Neural crest cell (in vitro differentiated cells): ENCODE data around the gene STIM1. TPM values are rescaled to one million over a fixed set of nuclear protein-coding genes. Genes with fewer than 3 reads are reported as not detected.

Experiments used
- DNase-seq: peaks from one replicate; pipeline ENCODE4 v3.0.0; 2021; ENCODE audit warnings: low read depth, mixed read lengths, low spot score
- H3K27ac Mint-ChIP-seq: one replicate; pipeline ENCODE4 v1.8.0; 2021; ENCODE audit warnings: mild to moderate bottlenecking, mixed read lengths; ENCODE audit not compliant: unreplicated experiment
- H3K27me3 Mint-ChIP-seq: 2 replicates; pipeline ENCODE4 v1.8.0; 2021; ENCODE audit warnings: low read depth, mild to moderate bottlenecking, mixed read lengths
- H3K36me3 Mint-ChIP-seq: 2 replicates; pipeline ENCODE4 v1.8.0; 2021; ENCODE audit warnings: low read depth, mild to moderate bottlenecking, mixed read lengths
- H3K4me1 Mint-ChIP-seq: 2 replicates; pipeline ENCODE4 v1.8.0; 2021; ENCODE audit warnings: mixed read lengths
- H3K4me3 Mint-ChIP-seq: one replicate; pipeline ENCODE4 v1.8.0; 2021; ENCODE audit warnings: mild to moderate bottlenecking, mixed read lengths
- H3K9me3 Mint-ChIP-seq: 2 replicates; pipeline ENCODE4 v1.8.0; 2021; ENCODE audit warnings: mixed read lengths
- CTCF ChIP-seq: fragments of 200-600 bp; sonication (generic); conservative IDR thresholded peaks from 2 replicates; pipeline ENCODE4 v1.5.0; 2021; ENCODE audit warnings: antibody characterized with exemption, mild to moderate bottlenecking
- total RNA-seq: library from RNA; stranded (reverse); gene quantifications from 2 replicates; pipeline ENCODE4 v1.2.1, GENCODE V29; 2021

The STIM1 gene
- total RNA-seq, 1 donor from 2014 or later, result 24.4 TPM

- Mint-ChIP-seq H3K27me3 (no peaks in the 10 kb centered on the region), H3K27ac (peak overlapping the region; percentile 96), H3K4me1 (peaks cover 21% of the 10 kb centered on the region), H3K9me3 (no peaks in the 10 kb centered on the region), H3K4me3 (peak overlapping the region; percentile 41), H3K36me3 (peaks cover 32% of the 10 kb centered on the region)
- DNase-seq, result no peak
- TF ChIP-seq CTCF, result no peak
Observed at GRCh38 chr11:3826721-3827120, 28.7 kb upstream of the STIM1 start.

DNA sequence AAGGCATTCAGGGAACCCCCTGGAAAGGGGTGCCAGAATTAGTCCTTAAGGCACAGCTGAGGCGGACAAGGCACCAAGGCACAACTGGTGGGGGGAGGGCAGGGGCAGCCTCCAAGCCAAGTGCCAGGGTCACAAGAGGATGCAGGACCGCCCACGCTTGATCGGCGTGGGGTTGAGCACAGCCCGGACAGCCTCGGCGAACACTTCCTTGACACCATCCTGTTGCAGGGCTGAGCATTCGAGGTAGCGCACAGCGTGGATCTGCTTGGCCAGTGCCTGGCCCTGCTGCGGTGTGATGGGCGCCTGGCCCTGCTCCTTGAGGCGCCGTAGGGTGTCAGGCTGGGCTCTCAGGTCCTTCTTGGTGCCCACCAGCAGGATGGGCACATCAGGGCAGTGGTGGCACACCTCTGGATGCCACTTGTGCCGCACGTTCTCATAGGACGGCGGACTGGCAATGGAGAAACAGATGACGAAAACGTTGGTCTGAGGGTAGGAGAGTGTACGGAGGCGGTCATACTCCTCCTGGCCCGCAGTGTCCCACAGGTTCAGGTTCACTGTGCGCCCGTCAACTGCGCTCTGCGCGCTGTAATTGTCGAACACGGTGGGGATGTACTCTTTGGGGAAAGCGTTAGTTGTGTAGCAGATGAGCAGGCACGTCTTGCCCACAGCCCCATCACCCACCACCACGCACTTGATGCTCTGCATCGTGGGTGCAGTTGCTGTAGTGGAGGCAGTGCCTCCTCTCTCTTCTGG, 27.9 kb upstream of the STIM1 start:
- no peak for TF ChIP-seq CTCF
- Mint-ChIP-seq H3K4me1 (peaks cover 21% of the 10 kb centered on the region), H3K4me3 (no peak overlapping the region), H3K36me3 (peaks cover 32% of the 10 kb centered on the region), H3K27ac (no peak overlapping the region), H3K9me3 (no peaks in the 10 kb centered on the region), H3K27me3 (no peaks in the 10 kb centered on the region)
- no peak for DNase-seq

DNA sequence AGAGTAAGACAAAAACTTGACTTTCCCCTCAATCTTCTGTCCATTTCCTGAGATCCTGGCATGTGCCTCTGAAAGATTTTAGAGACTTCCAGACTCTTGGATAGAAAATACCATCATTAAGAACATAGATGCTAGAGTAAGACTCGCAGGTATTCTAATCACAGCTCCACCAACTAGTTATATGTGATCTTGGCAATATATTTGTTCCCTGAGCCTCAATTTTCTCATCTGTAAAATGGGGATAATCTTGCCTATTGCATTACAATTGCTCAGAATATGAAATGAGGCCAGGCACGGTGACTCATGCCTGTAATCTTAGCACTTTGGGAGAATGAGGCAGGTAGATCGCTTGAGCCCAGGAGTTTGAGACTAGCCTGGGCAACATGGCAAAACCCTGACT, 25.4 kb upstream of the STIM1 start:
- DNase-seq, result no peak
- H3K27ac Mint-ChIP-seq, result no peak overlapping the region
- H3K4me3 Mint-ChIP-seq, result no peak overlapping the region
- H3K27me3 Mint-ChIP-seq, result no peaks in the 10 kb centered on the region
- no peaks in the 10 kb centered on the region for H3K9me3 Mint-ChIP-seq
- no peak for TF ChIP-seq CTCF
- peaks cover 21% of the 10 kb centered on the region for H3K4me1 Mint-ChIP-seq
- peaks cover 29% of the 10 kb centered on the region for H3K36me3 Mint-ChIP-seq

DNA sequence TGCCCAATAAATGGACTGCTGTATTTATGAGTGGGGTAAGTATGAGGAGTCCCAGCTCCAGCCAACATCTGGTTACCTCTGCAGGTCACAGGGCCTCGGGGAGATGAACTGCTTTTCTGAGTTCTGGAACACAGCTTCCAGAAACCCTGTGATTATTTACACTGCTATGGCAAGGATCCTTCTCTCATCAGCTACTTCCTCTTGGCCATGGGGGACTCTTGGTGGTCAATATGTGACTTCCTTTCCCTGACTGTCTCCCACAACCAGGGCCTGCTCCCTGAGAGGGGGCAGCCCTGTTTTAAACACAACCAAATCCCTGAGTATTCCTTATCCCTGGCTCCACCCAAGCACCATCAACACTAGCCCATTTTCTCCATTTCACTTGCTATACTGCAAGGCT, 24.7 kb upstream of the STIM1 start:
- peaks cover 30% of the 10 kb centered on the region for H3K36me3 Mint-ChIP-seq
- peak overlapping the region; percentile 88 for H3K27ac Mint-ChIP-seq
- H3K27me3 Mint-ChIP-seq, result no peaks in the 10 kb centered on the region
- no peak for DNase-seq
- H3K4me3 Mint-ChIP-seq, result no peak overlapping the region
- H3K9me3 Mint-ChIP-seq, result no peaks in the 10 kb centered on the region
- peaks cover 28% of the 10 kb centered on the region for H3K4me1 Mint-ChIP-seq
- no peak for TF ChIP-seq CTCF

DNA sequence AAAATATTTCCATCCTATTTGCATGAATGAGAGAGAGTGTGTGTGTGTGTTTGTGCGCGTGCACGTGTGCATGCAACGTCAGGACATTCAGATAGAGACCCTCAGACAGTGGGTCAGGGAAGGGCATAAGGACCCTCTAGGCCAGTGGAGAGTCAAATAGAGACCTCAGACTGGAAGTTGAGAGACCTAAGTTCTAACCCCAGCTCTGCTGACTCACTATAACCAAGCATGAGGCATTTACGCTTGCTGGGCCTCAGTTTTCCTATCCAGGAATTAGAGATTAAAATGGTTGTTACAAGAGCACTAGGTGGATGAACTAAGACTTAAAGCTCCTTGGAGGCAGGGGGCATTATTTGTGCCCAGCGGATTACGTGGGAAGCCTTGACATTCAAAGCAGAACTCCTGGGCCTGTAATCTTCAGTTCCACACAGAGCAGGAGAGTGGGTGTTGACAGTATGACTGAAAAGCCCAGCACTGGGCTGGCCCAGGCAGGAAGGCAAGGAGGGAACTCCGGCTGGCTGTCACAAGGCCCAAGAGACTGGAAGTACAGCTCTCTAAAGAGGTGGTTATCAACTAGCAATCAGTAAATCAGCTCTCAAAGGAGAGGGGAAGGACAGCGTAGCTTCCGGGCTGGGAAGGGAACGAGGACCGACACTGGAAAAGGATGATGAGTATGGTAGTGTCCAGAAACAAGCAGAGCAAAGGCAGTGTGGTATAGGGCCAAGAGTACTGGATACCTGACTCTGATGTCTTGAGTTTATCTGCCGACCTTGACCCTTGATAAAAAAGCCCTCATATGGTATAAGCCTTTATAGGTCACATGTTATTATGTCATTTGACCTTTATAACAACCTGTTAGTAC, 23.9 kb upstream of the STIM1 start:
- H3K4me1 Mint-ChIP-seq, result peaks cover 23% of the 10 kb centered on the region
- no peak for DNase-seq
- no peak overlapping the region for H3K4me3 Mint-ChIP-seq
- H3K9me3 Mint-ChIP-seq, result no peaks in the 10 kb centered on the region
- H3K27me3 Mint-ChIP-seq, result no peaks in the 10 kb centered on the region
- H3K27ac Mint-ChIP-seq, result peak overlapping the region; percentile 59
- no peak for TF ChIP-seq CTCF
- peaks cover 30% of the 10 kb centered on the region for H3K36me3 Mint-ChIP-seq
